Small intestine (tissue), 7 donors: ENCODE results near the gene AHCYL2. TPM values are rescaled to one million over a fixed set of nuclear protein-coding genes. Genes with fewer than 3 reads are reported as not detected.

ENCODE experiments used
- DNase-seq, 2 donors: peaks; one replicate each; pipeline versions ENCODE4 v3.0.0 to v3.0.0-alpha.2; 2013
- FAIRE-seq: peaks from 2 replicates; lab custom pipeline; 2012; peaks lifted over from hg19 to GRCh38; lab: Jason Lieb, UNC
- H3K27ac ChIP-seq, 3 donors: one replicate each; pipeline ENCODE4 v1.5.1; 2013; ENCODE audit warnings: low read length in 2 of 3, mild to moderate bottlenecking in 2 of 3, control low read depth in 1 of 3, inconsistent platforms in 1 of 3, low read depth in 1 of 3, moderate library complexity in 1 of 3
- H3K27me3 ChIP-seq, 3 donors: one replicate each; pipeline ENCODE4 v1.6.1; 2013; ENCODE audit warnings: low read length in 3 of 3, inconsistent platforms in 1 of 3; ENCODE audit not compliant: control insufficient read depth in 3 of 3, insufficient read depth in 3 of 3
- H3K36me3 ChIP-seq, 3 donors: one replicate each; pipeline ENCODE4 v1.6.1; 2013; ENCODE audit warnings: low read length in 3 of 3, inconsistent platforms in 1 of 3, low read depth in 1 of 3, mild to moderate bottlenecking in 1 of 3, moderate library complexity in 1 of 3; ENCODE audit not compliant: control insufficient read depth in 3 of 3, insufficient read depth in 2 of 3
- H3K4me1 ChIP-seq, 3 donors: one replicate each; pipeline ENCODE4 v1.6.1; 2013; ENCODE audit warnings: low read length in 2 of 3, inconsistent platforms in 1 of 3, low read depth in 1 of 3, mild to moderate bottlenecking in 1 of 3, moderate library complexity in 1 of 3; ENCODE audit not compliant: control insufficient read depth in 3 of 3, insufficient read depth in 2 of 3
- H3K4me3 ChIP-seq, 3 donors: one replicate each; pipeline ENCODE4 v1.5.1; 2013; ENCODE audit warnings: low read length in 3 of 3, control low read depth in 1 of 3, inconsistent platforms in 1 of 3, low read depth in 1 of 3, mild to moderate bottlenecking in 1 of 3, moderate library complexity in 1 of 3
- H3K9me3 ChIP-seq, 2 donors: one replicate each; pipeline ENCODE4 v1.6.1; 2013; ENCODE audit warnings: low read depth in 1 of 2, low read length in 1 of 2; ENCODE audit not compliant: control insufficient read depth in 2 of 2, insufficient read depth in 1 of 2
- WGBS, 3 donors: extraction: QIAGEN DNeasy Blood & Tissue Kit; methylation state at CpG; one replicate each; pipeline ENCODE4 v1.1.7; 2013; 5-methylcytosine and 5-hydroxymethylcytosine counted together
- polyA plus RNA-seq, 4 donors: library from polyadenylated mRNA; stranded (reverse) in 3 of 4; unstranded in 1 of 4; fragments of 200-250 nt in 3 of 4; fragments of 120-200 nt in 1 of 4; gene quantifications; one replicate each; pipeline versions ENCODE4 v1.2.1 to v1.2.3, GENCODE V29; 2013
- donor health status: healthy with polysubstance abuse.
- donor health status: control.
- donor health status: control.
- donor health status: Bipolar disorder and iron deficiency.
- donor health status: healthy.

AHCYL2 gene
- polyA plus RNA-seq, 4 donors: 18.2 to 25.4 (median 22.3) TPM

- Histone ChIP-seq H3K27ac (no peak overlapping the region), H3K4me3 (no peak overlapping the region), H3K36me3 (peaks cover 0 to 16% (median 14%) of the 10 kb centered on the region in 3 donors), H3K9me3 (no peaks in the 10 kb centered on the region), H3K27me3 (no peaks in the 10 kb centered on the region), H3K4me1 (no peaks in the 10 kb centered on the region)
- no peak for FAIRE-seq
- no peak for DNase-seq
- 94 to 97% (median 95%) methylated on average over 5 of the region's 5 CpGs for WGBS, 3 donors
Observed at GRCh38 chr7:129417073-129417472, 192.2 kb downstream of the AHCYL2 start.

- DNase-seq (no peak), FAIRE-seq (no peak)
- 52 to 64% (median 56%) methylated on average over 2 of the region's 2 CpGs for WGBS, 3 donors
- Histone ChIP-seq H3K4me3 (no peak overlapping the region), H3K36me3 (peaks cover 0 to 14% (median 14%) of the 10 kb centered on the region in 3 donors), H3K27me3 (no peaks in the 10 kb centered on the region), H3K27ac (no peak overlapping the region), H3K4me1 (no peaks in the 10 kb centered on the region), H3K9me3 (no peaks in the 10 kb centered on the region)
Observed at GRCh38 chr7:129421717-129422250, 197.0 kb downstream of the AHCYL2 start.

GRCh38 chr7:129422727-129423126, 197.9 kb downstream of the AHCYL2 start:
- no peak overlapping the region for H3K4me3 ChIP-seq
- FAIRE-seq: no peak
- H3K27me3 ChIP-seq: no peaks in the 10 kb centered on the region
- peaks cover 0 to 22% (median 16%) of the 10 kb centered on the region in 3 donors for H3K36me3 ChIP-seq
- H3K27ac ChIP-seq: no peak overlapping the region
- no peaks in the 10 kb centered on the region for H3K9me3 ChIP-seq
- 93 to 97% (median 96%) methylated on average over 4 of the region's 4 CpGs for WGBS, 3 donors
- DNase-seq: no peak
- H3K4me1 ChIP-seq: no peaks in the 10 kb centered on the region

- H3K9me3 ChIP-seq: no peaks in the 10 kb centered on the region
- 90 to 96% (median 95%) methylated on average over 2 of the region's 2 CpGs for WGBS, 3 donors
- H3K27me3 ChIP-seq: no peaks in the 10 kb centered on the region
- H3K27ac ChIP-seq: no peak overlapping the region
- DNase-seq (peak in 1 of 2 donors; percentile 56), FAIRE-seq (no peak)
- peaks cover 0 to 22% (median 16%) of the 10 kb centered on the region in 3 donors for H3K36me3 ChIP-seq
- no peak overlapping the region for H3K4me3 ChIP-seq
- H3K4me1 ChIP-seq: no peaks in the 10 kb centered on the region
Observed at GRCh38 chr7:129423700-129424410, 199.0 kb downstream of the AHCYL2 start.

DNA sequence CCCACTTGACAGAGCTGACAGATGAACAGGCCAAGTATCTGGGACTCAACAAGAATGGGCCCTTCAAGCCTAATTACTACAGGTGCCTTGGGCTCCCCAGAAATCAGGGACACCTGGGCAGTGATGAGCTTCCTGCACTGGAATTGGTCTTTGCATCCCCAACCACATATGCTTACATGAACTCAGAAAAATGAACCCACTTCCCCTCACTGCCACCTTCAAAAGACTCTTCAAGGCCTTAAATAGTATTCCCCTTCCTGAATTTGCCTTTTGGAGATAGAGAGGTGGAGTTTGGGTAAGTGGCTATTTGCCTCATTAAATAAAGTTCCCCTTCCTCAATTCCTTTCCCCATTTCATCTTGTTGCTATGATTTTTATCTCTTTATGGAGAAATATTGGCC, 201.7 kb downstream of the AHCYL2 start:
- H3K27ac ChIP-seq: no peak overlapping the region
- FAIRE-seq (no peak), DNase-seq (no peak)
- H3K9me3 ChIP-seq: no peaks in the 10 kb centered on the region
- no peak overlapping the region for H3K4me3 ChIP-seq
- no peaks in the 10 kb centered on the region for H3K27me3 ChIP-seq
- no peaks in the 10 kb centered on the region for H3K4me1 ChIP-seq
- peaks cover 0 to 19% (median 14%) of the 10 kb centered on the region in 3 donors for H3K36me3 ChIP-seq

- no peak for DNase-seq
- WGBS, 3 donors: 45 to 78% (median 77%) methylated on average over 2 of the region's 2 CpGs
- Histone ChIP-seq H3K36me3 (peaks cover 0 to 19% (median 14%) of the 10 kb centered on the region in 3 donors), H3K9me3 (no peaks in the 10 kb centered on the region), H3K4me3 (no peak overlapping the region), H3K27ac (no peak overlapping the region), H3K27me3 (peaks cover 0 to 7% (median 1%) of the 10 kb centered on the region in 3 donors), H3K4me1 (no peaks in the 10 kb centered on the region)
- no peak for FAIRE-seq
Observed at GRCh38 chr7:129427526-129428045, 202.8 kb downstream of the AHCYL2 start.

GRCh38 chr7:129431911-129432643, 207.2 kb downstream of the AHCYL2 start:
- no peak overlapping the region for H3K4me3 ChIP-seq
- H3K36me3 ChIP-seq: peaks cover 0 to 7% (median 5%) of the 10 kb centered on the region in 3 donors
- H3K27me3 ChIP-seq: peaks cover 3 to 35% (median 4%) of the 10 kb centered on the region in 3 donors
- H3K4me1 ChIP-seq: peaks cover 0 to 10% (median 8%) of the 10 kb centered on the region in 3 donors
- H3K9me3 ChIP-seq: no peaks in the 10 kb centered on the region
- DNase-seq (no peak), FAIRE-seq (no peak)
- no peak overlapping the region for H3K27ac ChIP-seq
- 80% methylated on average over 8 of the region's 8 CpGs for WGBS, 3 donors
